C4-2B (cell line): ENCODE data around the gene DLGAP1.

ENCODE experiments used
- H3K27ac ChIP-seq: fragments of 450-650 bp; 2 replicates; pipeline ENCODE4 v1.5.1; 2017
- CTCF ChIP-seq: fragments of 450-650 bp; conservative IDR thresholded peaks from 2 replicates; pipeline ENCODE4 v1.5.1; 2017; ENCODE audit warnings: mild to moderate bottlenecking
- ZFX ChIP-seq: fragments of 450-650 bp; IDR thresholded peaks from 2 replicates; pipeline ENCODE4 v1.6.1; 2017

Gene DLGAP1

GRCh38 chr18:3916082-3916481 is 539.0 kb downstream of the DLGAP1 start:
- TF ChIP-seq CTCF (no peak), ZFX (no peak)
- H3K27ac ChIP-seq: no peak overlapping the region

- no peak overlapping the region for H3K27ac ChIP-seq
- no peak for TF ChIP-seq ZFX
- no peak for TF ChIP-seq CTCF
Measured at GRCh38 chr18:3914833-3915610, 540.1 kb downstream of the DLGAP1 start.

GRCh38 chr18:3914109-3914508 is 541.0 kb downstream of the DLGAP1 start:
- no peak overlapping the region for H3K27ac ChIP-seq
- TF ChIP-seq ZFX (no peak), CTCF (no peak)

GRCh38 chr18:3912705-3913104 is 542.4 kb downstream of the DLGAP1 start:
- no peak for TF ChIP-seq ZFX
- no peak for TF ChIP-seq CTCF

GRCh38 chr18:3911413-3911812 is 543.7 kb downstream of the DLGAP1 start:
- no peak overlapping the region for H3K27ac ChIP-seq
- no peak for TF ChIP-seq CTCF
- TF ChIP-seq ZFX: no peak

More at GRCh38 chr18:3912705-3913104, 542.4 kb downstream of the DLGAP1 start:
- H3K27ac ChIP-seq: no peak overlapping the region

GRCh38 chr18:3910512-3910911 is 544.6 kb downstream of the DLGAP1 start:
- H3K27ac ChIP-seq: no peak overlapping the region
- TF ChIP-seq CTCF (no peak), ZFX (no peak)

GRCh38 chr18:3907955-3908354 is 547.2 kb downstream of the DLGAP1 start:
- TF ChIP-seq CTCF: no peak
- no peak for TF ChIP-seq ZFX
- H3K27ac ChIP-seq: no peak overlapping the region
